IMR-90 (cell line): ENCODE data around the gene ZNF296.

Experiments
- BHLHE40 ChIP-seq: fragments of 150-350 bp; IDR thresholded peaks from 2 replicates; pipeline ENCODE4 v1.6.1; 2016; ENCODE audit warnings: mild to moderate bottlenecking, low read depth, low read length
- NFE2L2 ChIP-seq: fragments of 150-350 bp; IDR thresholded peaks from 2 replicates; pipeline ENCODE4 v1.6.1; 2016; ENCODE audit warnings: low read depth, mild to moderate bottlenecking, low read length
- RCOR1 ChIP-seq: IDR thresholded peaks from 2 replicates; pipeline ENCODE4 v1.6.1; 2012; ENCODE audit warnings: mild to moderate bottlenecking, low read length, improper control_type of control experiment; ENCODE audit not compliant: insufficient replicate concordance
- TF ChIP-seq, protein P1 (sequence below): conservative IDR thresholded peaks from 2 replicates; pipeline ENCODE4 v1.5.1; 2012; ENCODE audit warnings: mild to moderate bottlenecking, low read depth, low read length, improper control_type of control experiment

DNA sequence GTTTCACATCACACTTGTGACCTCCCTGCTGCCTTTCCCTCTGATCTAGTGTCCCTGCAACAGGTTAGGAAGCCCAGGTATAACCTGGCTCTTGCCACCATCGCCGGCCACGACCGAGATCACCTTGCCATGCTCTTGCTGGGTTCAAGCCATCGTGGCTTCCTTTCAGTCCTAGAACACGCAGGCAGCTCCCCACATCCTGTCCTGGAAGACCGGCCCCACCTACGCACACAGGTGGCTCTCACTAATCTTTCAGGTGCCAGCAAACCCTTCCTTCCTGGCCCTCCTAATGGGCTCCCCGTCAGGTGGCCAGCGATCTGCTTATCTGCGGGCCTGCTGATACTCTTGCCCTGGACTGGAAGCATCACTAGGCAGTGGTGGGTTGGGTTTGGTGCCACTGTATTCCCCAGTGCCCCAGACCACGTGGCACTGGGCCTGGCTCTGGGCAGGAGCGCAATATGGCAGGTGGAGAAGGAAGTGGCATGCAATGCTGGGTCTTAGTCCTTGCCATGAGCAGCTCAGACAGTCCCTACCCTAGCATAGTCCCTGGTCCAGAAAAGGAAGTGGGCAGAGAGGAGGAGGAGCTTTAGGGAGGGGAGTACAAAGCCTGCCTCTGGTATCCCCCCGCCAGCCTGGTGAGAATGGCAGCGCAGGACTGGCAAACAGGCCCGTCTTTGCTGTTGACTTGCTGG is 28.5 kb upstream of the ZNF296 start:
- TF ChIP-seq, protein P1, sequence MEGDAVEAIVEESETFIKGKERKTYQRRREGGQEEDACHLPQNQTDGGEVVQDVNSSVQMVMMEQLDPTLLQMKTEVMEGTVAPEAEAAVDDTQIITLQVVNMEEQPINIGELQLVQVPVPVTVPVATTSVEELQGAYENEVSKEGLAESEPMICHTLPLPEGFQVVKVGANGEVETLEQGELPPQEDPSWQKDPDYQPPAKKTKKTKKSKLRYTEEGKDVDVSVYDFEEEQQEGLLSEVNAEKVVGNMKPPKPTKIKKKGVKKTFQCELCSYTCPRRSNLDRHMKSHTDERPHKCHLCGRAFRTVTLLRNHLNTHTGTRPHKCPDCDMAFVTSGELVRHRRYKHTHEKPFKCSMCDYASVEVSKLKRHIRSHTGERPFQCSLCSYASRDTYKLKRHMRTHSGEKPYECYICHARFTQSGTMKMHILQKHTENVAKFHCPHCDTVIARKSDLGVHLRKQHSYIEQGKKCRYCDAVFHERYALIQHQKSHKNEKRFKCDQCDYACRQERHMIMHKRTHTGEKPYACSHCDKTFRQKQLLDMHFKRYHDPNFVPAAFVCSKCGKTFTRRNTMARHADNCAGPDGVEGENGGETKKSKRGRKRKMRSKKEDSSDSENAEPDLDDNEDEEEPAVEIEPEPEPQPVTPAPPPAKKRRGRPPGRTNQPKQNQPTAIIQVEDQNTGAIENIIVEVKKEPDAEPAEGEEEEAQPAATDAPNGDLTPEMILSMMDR = no peak
- TF ChIP-seq BHLHE40 = no peak
- no peak for TF ChIP-seq RCOR1
- no peak for TF ChIP-seq NFE2L2
